IMR-90 (cell line): ENCODE data around the gene SIM1.

ENCODE experiments used
- BHLHE40 ChIP-seq: fragments of 150-350 bp; IDR thresholded peaks from 2 replicates; pipeline ENCODE4 v1.6.1; 2016; ENCODE audit warnings: mild to moderate bottlenecking, low read depth, low read length
- FOS ChIP-seq: fragments of 150-350 bp; IDR thresholded peaks from 2 replicates; pipeline ENCODE4 v1.6.1; 2016; ENCODE audit warnings: low read depth, low read length
- NFE2L2 ChIP-seq: fragments of 150-350 bp; IDR thresholded peaks from 2 replicates; pipeline ENCODE4 v1.6.1; 2016; ENCODE audit warnings: low read depth, mild to moderate bottlenecking, low read length
- POLR2A ChIP-seq: IDR thresholded peaks from 2 replicates; pipeline ENCODE4 v1.6.1; 2012; ENCODE audit warnings: mild to moderate bottlenecking, low read depth, low read length
- RAD21 ChIP-seq: IDR thresholded peaks from 2 replicates; pipeline ENCODE4 v1.6.1; 2012; ENCODE audit warnings: low read length, improper control_type of control experiment
- RCOR1 ChIP-seq: IDR thresholded peaks from 2 replicates; pipeline ENCODE4 v1.6.1; 2012; ENCODE audit warnings: mild to moderate bottlenecking, low read length, improper control_type of control experiment; ENCODE audit not compliant: insufficient replicate concordance
- RFX5 ChIP-seq: IDR thresholded peaks from 2 replicates; pipeline ENCODE4 v1.8.0; 2012; ENCODE audit warnings: low read depth, mild to moderate bottlenecking, low read length, moderate library complexity
- TF ChIP-seq, protein P1 (sequence below): conservative IDR thresholded peaks from 2 replicates; pipeline ENCODE4 v1.5.1; 2012; ENCODE audit warnings: mild to moderate bottlenecking, low read depth, low read length, improper control_type of control experiment
- TF ChIP-seq, protein P2 (sequence below): fragments of 150-350 bp; IDR thresholded peaks from 2 replicates; pipeline ENCODE4 v1.6.1; 2017; ENCODE audit warnings: mild to moderate bottlenecking, antibody characterized with exemption, low read length, low read depth

DNA sequence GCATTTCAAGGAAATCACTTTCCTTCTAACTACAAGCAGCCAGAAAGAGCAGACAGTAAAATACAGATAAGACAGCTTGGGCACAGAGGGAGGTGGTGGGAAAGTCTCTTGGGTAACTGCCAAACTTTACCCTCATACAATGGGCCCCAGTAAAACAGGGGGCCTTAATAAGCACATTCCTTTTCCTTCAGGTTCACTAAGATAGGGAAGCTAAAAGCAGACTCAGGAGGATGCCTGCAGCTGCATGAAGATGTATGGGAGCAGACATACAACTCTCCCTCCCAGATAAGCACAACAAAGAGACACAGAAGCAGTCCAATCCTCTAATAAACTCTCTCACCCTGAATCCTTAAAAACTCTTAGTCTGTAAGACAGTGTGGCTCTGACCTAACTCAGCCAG lies 49.0 kb downstream of the SIM1 start:
- no peak for TF ChIP-seq FOS
- TF ChIP-seq, protein P1, sequence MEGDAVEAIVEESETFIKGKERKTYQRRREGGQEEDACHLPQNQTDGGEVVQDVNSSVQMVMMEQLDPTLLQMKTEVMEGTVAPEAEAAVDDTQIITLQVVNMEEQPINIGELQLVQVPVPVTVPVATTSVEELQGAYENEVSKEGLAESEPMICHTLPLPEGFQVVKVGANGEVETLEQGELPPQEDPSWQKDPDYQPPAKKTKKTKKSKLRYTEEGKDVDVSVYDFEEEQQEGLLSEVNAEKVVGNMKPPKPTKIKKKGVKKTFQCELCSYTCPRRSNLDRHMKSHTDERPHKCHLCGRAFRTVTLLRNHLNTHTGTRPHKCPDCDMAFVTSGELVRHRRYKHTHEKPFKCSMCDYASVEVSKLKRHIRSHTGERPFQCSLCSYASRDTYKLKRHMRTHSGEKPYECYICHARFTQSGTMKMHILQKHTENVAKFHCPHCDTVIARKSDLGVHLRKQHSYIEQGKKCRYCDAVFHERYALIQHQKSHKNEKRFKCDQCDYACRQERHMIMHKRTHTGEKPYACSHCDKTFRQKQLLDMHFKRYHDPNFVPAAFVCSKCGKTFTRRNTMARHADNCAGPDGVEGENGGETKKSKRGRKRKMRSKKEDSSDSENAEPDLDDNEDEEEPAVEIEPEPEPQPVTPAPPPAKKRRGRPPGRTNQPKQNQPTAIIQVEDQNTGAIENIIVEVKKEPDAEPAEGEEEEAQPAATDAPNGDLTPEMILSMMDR = no peak
- TF ChIP-seq BHLHE40 = no peak
- no peak for TF ChIP-seq POLR2A
- no peak for TF ChIP-seq RCOR1
- TF ChIP-seq, protein P2, sequence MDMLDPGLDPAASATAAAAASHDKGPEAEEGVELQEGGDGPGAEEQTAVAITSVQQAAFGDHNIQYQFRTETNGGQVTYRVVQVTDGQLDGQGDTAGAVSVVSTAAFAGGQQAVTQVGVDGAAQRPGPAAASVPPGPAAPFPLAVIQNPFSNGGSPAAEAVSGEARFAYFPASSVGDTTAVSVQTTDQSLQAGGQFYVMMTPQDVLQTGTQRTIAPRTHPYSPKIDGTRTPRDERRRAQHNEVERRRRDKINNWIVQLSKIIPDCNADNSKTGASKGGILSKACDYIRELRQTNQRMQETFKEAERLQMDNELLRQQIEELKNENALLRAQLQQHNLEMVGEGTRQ = no peak
- TF ChIP-seq RFX5 = no peak
- TF ChIP-seq NFE2L2 = no peak
- no peak for TF ChIP-seq RAD21
